ENCODE data around the gene KMT5C.

KMT5C gene

GRCh38 chr19:55376241-55376933 is 36.7 kb downstream of the KMT5C start, which contains the start of gene TMEM190:
TSS of gene TMEM190 (plus strand) at chr19:55376826. CDS start at chr19:55376854, 28 bp downstream.
- Histone ChIP-seq H3K4me1 (ENCODE audit: insufficient read depth, low read length) (peaks cover 48% of the 10 kb centered on the region), H3K9ac (ENCODE audit: low read depth, low read length) (peak within 1 kb of the TSS; percentile 53; the same call in 1 of the 2 replicates), H3K36me3 (ENCODE audit: insufficient read depth, low read length) (no peaks in the 10 kb centered on the region)

GRCh38 chr19:55377356-55378131 is 37.9 kb downstream of the KMT5C start:
- peak overlapping the region; percentile 53; the same call in 1 of the 2 replicates for H3K9ac ChIP-seq (ENCODE audit: low read depth, low read length)
- H3K36me3 ChIP-seq (ENCODE audit: insufficient read depth, low read length) = no peaks in the 10 kb centered on the region
- peaks cover 40% of the 10 kb centered on the region; the same call in 1 of the 2 replicates for H3K4me1 ChIP-seq (ENCODE audit: insufficient read depth, low read length)
- H3K9me3 ChIP-seq (ENCODE audit: control insufficient read depth, insufficient read depth, low read length) = no peaks in the 10 kb centered on the region

More at GRCh38 chr19:55376241-55376933, 36.7 kb downstream of the KMT5C start, which contains the start of gene TMEM190:
- no peaks in the 10 kb centered on the region for H3K9me3 ChIP-seq (ENCODE audit: control insufficient read depth, insufficient read depth, low read length)

- Histone ChIP-seq H3K9me3 (ENCODE audit: control insufficient read depth, insufficient read depth, low read length) (no peaks in the 10 kb centered on the region), H3K9ac (ENCODE audit: low read depth, low read length) (no peak overlapping the region), H3K36me3 (ENCODE audit: insufficient read depth, low read length) (no peaks in the 10 kb centered on the region), H3K4me1 (ENCODE audit: insufficient read depth, low read length) (peaks cover 31% of the 10 kb centered on the region; the same call in 1 of the 2 replicates)
Measured at GRCh38 chr19:55379174-55379573, 39.5 kb downstream of the KMT5C start.

- Histone ChIP-seq H3K9me3 (ENCODE audit: control insufficient read depth, insufficient read depth, low read length) (no peaks in the 10 kb centered on the region), H3K4me1 (ENCODE audit: insufficient read depth, low read length) (peaks cover 12% of the 10 kb centered on the region; the same call in 1 of the 2 replicates), H3K9ac (ENCODE audit: low read depth, low read length) (no peak overlapping the region), H3K36me3 (ENCODE audit: insufficient read depth, low read length) (peaks cover 8% of the 10 kb centered on the region)
Measured at GRCh38 chr19:55382013-55382412, 42.3 kb downstream of the KMT5C start.

GRCh38 chr19:55382522-55383054 is 42.9 kb downstream of the KMT5C start:
- H3K36me3 ChIP-seq (ENCODE audit: insufficient read depth, low read length) = peaks cover 8% of the 10 kb centered on the region
- no peaks in the 10 kb centered on the region for H3K9me3 ChIP-seq (ENCODE audit: control insufficient read depth, insufficient read depth, low read length)
- H3K4me1 ChIP-seq (ENCODE audit: insufficient read depth, low read length) = peaks cover 14% of the 10 kb centered on the region; the same call in 1 of the 2 replicates
- no peak overlapping the region for H3K9ac ChIP-seq (ENCODE audit: low read depth, low read length)

GRCh38 chr19:55383279-55384130 is 43.8 kb downstream of the KMT5C start:
- H3K9ac ChIP-seq (ENCODE audit: low read depth, low read length) = peak overlapping the region; percentile 76
- no peaks in the 10 kb centered on the region for H3K9me3 ChIP-seq (ENCODE audit: control insufficient read depth, insufficient read depth, low read length)
- H3K4me1 ChIP-seq (ENCODE audit: insufficient read depth, low read length) = peaks cover 12% of the 10 kb centered on the region; the same call in 1 of the 2 replicates
- H3K36me3 ChIP-seq (ENCODE audit: insufficient read depth, low read length) = peaks cover 8% of the 10 kb centered on the region

- peaks cover 12% of the 10 kb centered on the region for H3K36me3 ChIP-seq (ENCODE audit: insufficient read depth, low read length)
- H3K4me1 ChIP-seq (ENCODE audit: insufficient read depth, low read length) = peaks cover 11% of the 10 kb centered on the region; the same call in 1 of the 2 replicates
- no peaks in the 10 kb centered on the region for H3K9me3 ChIP-seq (ENCODE audit: control insufficient read depth, insufficient read depth, low read length)
- H3K9ac ChIP-seq (ENCODE audit: low read depth, low read length) = peak within 1 kb of the TSS; percentile 76
Measured at GRCh38 chr19:55384131-55384919, 44.6 kb downstream of the KMT5C start, which contains the start of gene TMEM238. TSS of gene TMEM238 (minus strand) at chr19:55384292. CDS start at chr19:55384259, 33 bp downstream.

GRCh38 chr19:55384920-55385723 is 45.4 kb downstream of the KMT5C start:
- Histone ChIP-seq H3K9ac (ENCODE audit: low read depth, low read length) (peak overlapping the region; percentile 76), H3K9me3 (ENCODE audit: control insufficient read depth, insufficient read depth, low read length) (no peaks in the 10 kb centered on the region), H3K4me1 (ENCODE audit: insufficient read depth, low read length) (peaks cover 8% of the 10 kb centered on the region; the same call in 1 of the 2 replicates), H3K36me3 (ENCODE audit: insufficient read depth, low read length) (peaks cover 12% of the 10 kb centered on the region)

- H3K36me3 ChIP-seq (ENCODE audit: insufficient read depth, low read length) = peaks cover 12% of the 10 kb centered on the region
- peak within 1 kb of the TSS; percentile 76 for H3K9ac ChIP-seq (ENCODE audit: low read depth, low read length)
- peaks cover 8% of the 10 kb centered on the region; the same call in 1 of the 2 replicates for H3K4me1 ChIP-seq (ENCODE audit: insufficient read depth, low read length)
- no peaks in the 10 kb centered on the region for H3K9me3 ChIP-seq (ENCODE audit: control insufficient read depth, insufficient read depth, low read length)
Measured at GRCh38 chr19:55385724-55386492, 46.2 kb downstream of the KMT5C start, which contains the start of gene RPL28. TSS of gene RPL28 (plus strand) at chr19:55385932. CDS start at chr19:55386358, 426 bp downstream.

GRCh38 chr19:55386493-55386971 is 46.9 kb downstream of the KMT5C start:
- peaks cover 8% of the 10 kb centered on the region; the same call in 1 of the 2 replicates for H3K4me1 ChIP-seq (ENCODE audit: insufficient read depth, low read length)
- H3K9me3 ChIP-seq (ENCODE audit: control insufficient read depth, insufficient read depth, low read length) = no peaks in the 10 kb centered on the region
- H3K9ac ChIP-seq (ENCODE audit: low read depth, low read length) = peak overlapping the region; percentile 76
- peaks cover 12% of the 10 kb centered on the region for H3K36me3 ChIP-seq (ENCODE audit: insufficient read depth, low read length)

GRCh38 chr19:55387736-55388497 is 48.2 kb downstream of the KMT5C start:
- Histone ChIP-seq H3K4me1 (ENCODE audit: insufficient read depth, low read length) (peaks cover 21% of the 10 kb centered on the region), H3K9me3 (ENCODE audit: control insufficient read depth, insufficient read depth, low read length) (no peaks in the 10 kb centered on the region), H3K9ac (ENCODE audit: low read depth, low read length) (no peak overlapping the region), H3K36me3 (ENCODE audit: insufficient read depth, low read length) (peaks cover 12% of the 10 kb centered on the region)
